ENCODE measurements around the gene CLDN34.

Gene CLDN34

GRCh38 chrX:10017872-10018271 is 50.7 kb downstream of the CLDN34 start:
- peak; percentile 57 for DNase-seq

Data from 8988T (cell line).